ENCODE results near the gene WDR31. TPM values are rescaled to one million over a fixed set of nuclear protein-coding genes. Genes with fewer than 3 reads are reported as not detected.
A peak's percentile ranks its signal among the peaks of the same experiment; 100 is the strongest.

Gene WDR31
- 1 to 10 TPM in 3 of 4 donors, under 1 TPM in 1; 0.29 to 3.6 (median 2.8) TPM for total RNA-seq

GRCh38 chr9:113340011-113340699, at the start of gene WDR31:
TSS of gene WDR31 (minus strand) at chr9:113340275. CDS start at chr9:113332022, 8,253 bp downstream.
- Histone ChIP-seq H3K27ac (peak within 1 kb of the TSS; percentile 81 to 85), H3K4me1 (peaks cover 0 to 9% of the 10 kb centered on the region in 2 donors), H3K36me3 (no peaks in the 10 kb centered on the region), H3K9me3 (no peaks in the 10 kb centered on the region), H3K27me3 (no peaks in the 10 kb centered on the region), H3K4me3 (peak within 1 kb of the TSS; percentile 57 to 63)
- peak; percentile 81 to 89 for DNase-seq
- intact Hi-C loops (cut with DNase I; ENCODE audit: low total_unique reads) = no loop called here
- peak in 1 of 2 donors; percentile 44 for TF ChIP-seq POLR2A (IDR thresholded peaks at IDR 0.05)
- TF ChIP-seq, protein P1, sequence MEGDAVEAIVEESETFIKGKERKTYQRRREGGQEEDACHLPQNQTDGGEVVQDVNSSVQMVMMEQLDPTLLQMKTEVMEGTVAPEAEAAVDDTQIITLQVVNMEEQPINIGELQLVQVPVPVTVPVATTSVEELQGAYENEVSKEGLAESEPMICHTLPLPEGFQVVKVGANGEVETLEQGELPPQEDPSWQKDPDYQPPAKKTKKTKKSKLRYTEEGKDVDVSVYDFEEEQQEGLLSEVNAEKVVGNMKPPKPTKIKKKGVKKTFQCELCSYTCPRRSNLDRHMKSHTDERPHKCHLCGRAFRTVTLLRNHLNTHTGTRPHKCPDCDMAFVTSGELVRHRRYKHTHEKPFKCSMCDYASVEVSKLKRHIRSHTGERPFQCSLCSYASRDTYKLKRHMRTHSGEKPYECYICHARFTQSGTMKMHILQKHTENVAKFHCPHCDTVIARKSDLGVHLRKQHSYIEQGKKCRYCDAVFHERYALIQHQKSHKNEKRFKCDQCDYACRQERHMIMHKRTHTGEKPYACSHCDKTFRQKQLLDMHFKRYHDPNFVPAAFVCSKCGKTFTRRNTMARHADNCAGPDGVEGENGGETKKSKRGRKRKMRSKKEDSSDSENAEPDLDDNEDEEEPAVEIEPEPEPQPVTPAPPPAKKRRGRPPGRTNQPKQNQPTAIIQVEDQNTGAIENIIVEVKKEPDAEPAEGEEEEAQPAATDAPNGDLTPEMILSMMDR (IDR thresholded peaks at IDR 0.05) = peak in 1 of 4 experiments; percentile 26

DNA sequence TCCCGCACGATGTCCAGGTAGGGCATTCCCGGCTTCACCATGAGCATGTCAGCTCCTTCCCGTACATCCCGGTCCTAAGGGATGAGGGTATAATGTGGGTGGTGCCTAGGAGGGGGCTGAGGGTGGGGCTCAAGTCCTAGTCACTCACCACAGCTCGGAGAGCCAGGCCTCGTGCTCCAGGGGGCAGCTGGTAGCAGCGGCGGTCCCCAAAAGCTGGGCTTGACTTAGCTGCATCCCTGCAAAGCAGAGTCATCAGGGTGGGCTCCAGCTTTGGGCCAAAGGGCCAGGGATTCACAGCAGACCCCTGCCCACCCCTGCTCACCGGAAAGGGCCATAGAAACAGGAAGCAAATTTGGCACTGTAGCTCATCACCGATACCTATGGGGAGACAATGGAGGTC, 49.4 kb upstream of the WDR31 start:
- no peak overlapping the region for H3K27ac ChIP-seq
- no peaks in the 10 kb centered on the region for H3K27me3 ChIP-seq
- intact Hi-C loops (cut with DNase I; ENCODE audit: low total_unique reads) = no loop called here
- H3K4me3 ChIP-seq = no peak overlapping the region
- no peaks in the 10 kb centered on the region for H3K4me1 ChIP-seq
- no peaks in the 10 kb centered on the region for H3K9me3 ChIP-seq
- TF ChIP-seq, protein P1 (IDR thresholded peaks at IDR 0.05) = no peak
- TF ChIP-seq POLR2A (IDR thresholded peaks at IDR 0.05) = no peak
- no peaks in the 10 kb centered on the region for H3K36me3 ChIP-seq
- DNase-seq = no peak

- Histone ChIP-seq H3K27ac (no peak overlapping the region), H3K36me3 (no peaks in the 10 kb centered on the region)
Observed at GRCh38 chr9:113388833-113389232, 48.8 kb upstream of the WDR31 start.

GRCh38 chr9:113387560-113388230, 47.6 kb upstream of the WDR31 start:
- H3K9me3 ChIP-seq = no peaks in the 10 kb centered on the region
- no peak for TF ChIP-seq POLR2A (IDR thresholded peaks at IDR 0.05)
- TF ChIP-seq, protein P1 (IDR thresholded peaks at IDR 0.05) = no peak
- H3K4me1 ChIP-seq = no peaks in the 10 kb centered on the region
- H3K27me3 ChIP-seq = no peaks in the 10 kb centered on the region
- no peak for DNase-seq
- H3K27ac ChIP-seq = no peak overlapping the region
- no peaks in the 10 kb centered on the region for H3K36me3 ChIP-seq
- intact Hi-C loops (cut with DNase I; ENCODE audit: low total_unique reads) = no loop called here
- H3K4me3 ChIP-seq = no peak overlapping the region

More at GRCh38 chr9:113388833-113389232, 48.8 kb upstream of the WDR31 start:
- TF ChIP-seq, protein P1 (IDR thresholded peaks at IDR 0.05) = no peak
- no peak for TF ChIP-seq POLR2A (IDR thresholded peaks at IDR 0.05)
- H3K27me3 ChIP-seq = no peaks in the 10 kb centered on the region
- DNase-seq = no peak
- H3K9me3 ChIP-seq = no peaks in the 10 kb centered on the region
- H3K4me3 ChIP-seq = no peak overlapping the region
- intact Hi-C loops (cut with DNase I; ENCODE audit: low total_unique reads) = no loop called here
- H3K4me1 ChIP-seq = no peaks in the 10 kb centered on the region
